Type B pancreatic cell (in vitro differentiated cells): ENCODE measurements around the gene AP3D1. TPM values are rescaled to one million over a fixed set of nuclear protein-coding genes. Genes with fewer than 3 reads are reported as not detected.

Experiments
- DNase-seq: peaks from one replicate; pipeline ENCODE4 v3.0.0; 2021; ENCODE audit warnings: mixed read lengths; ENCODE audit not compliant: unreplicated experiment; ENCODE audit errors: extremely low spot score
- H3K27ac Mint-ChIP-seq: 2 replicates; pipeline ENCODE4 v1.8.0; 2021; ENCODE audit warnings: mild to moderate bottlenecking, mixed read lengths
- H3K27me3 Mint-ChIP-seq: 2 replicates; pipeline ENCODE4 v1.8.0; 2021; ENCODE audit warnings: mixed read lengths
- H3K36me3 Mint-ChIP-seq: 2 replicates; pipeline ENCODE4 v1.8.0; 2021; ENCODE audit warnings: mixed read lengths
- H3K4me1 Mint-ChIP-seq: one replicate; pipeline ENCODE4 v1.8.0; 2021; ENCODE audit warnings: mixed read lengths; ENCODE audit not compliant: unreplicated experiment
- H3K4me3 Mint-ChIP-seq: 2 replicates; pipeline ENCODE4 v1.8.0; 2021; ENCODE audit warnings: mild to moderate bottlenecking, mixed read lengths
- H3K9me3 Mint-ChIP-seq: 2 replicates; pipeline ENCODE4 v1.8.0; 2021; ENCODE audit warnings: mixed read lengths
- total RNA-seq: library from RNA; stranded (reverse); gene quantifications from 2 replicates; pipeline ENCODE4 v1.2.1, GENCODE V29; 2021; ENCODE audit warnings: low replicate concordance
- TF ChIP-seq, protein P1 (sequence below): fragments of 200-600 bp; sonication (generic); conservative IDR thresholded peaks from 2 replicates; pipeline ENCODE4 v1.5.0; 2021; ENCODE audit warnings: antibody characterized with exemption, mild to moderate bottlenecking

Gene AP3D1
- total RNA-seq, 1 donor from 2014 or later: 127 TPM

DNA sequence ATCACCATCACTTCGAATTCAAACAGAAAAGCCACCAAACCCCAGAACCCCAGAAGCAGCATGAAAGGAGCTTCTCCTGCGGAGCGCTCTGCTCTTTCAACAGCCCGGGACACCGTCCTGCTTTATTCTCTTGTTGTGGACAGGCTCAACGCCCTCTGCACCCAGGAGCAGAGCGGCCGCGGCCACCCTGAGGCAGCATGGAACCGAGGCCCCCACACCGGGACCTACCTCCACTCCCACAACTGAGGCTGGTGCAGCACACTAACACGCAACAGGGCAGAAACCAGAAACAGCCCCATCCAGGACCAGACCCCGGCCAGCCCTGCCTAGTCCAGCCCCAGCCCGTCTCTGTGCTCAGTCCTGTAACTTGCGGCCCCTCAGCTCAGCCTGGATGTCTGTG, 7.2 kb downstream of the AP3D1 start:
- Mint-ChIP-seq H3K36me3 (no peaks in the 10 kb centered on the region), H3K4me1 (peaks cover 9% of the 10 kb centered on the region), H3K27ac (no peak overlapping the region), H3K9me3 (no peaks in the 10 kb centered on the region), H3K27me3 (no peaks in the 10 kb centered on the region), H3K4me3 (no peak overlapping the region)
- DNase-seq: no peak
- TF ChIP-seq, protein P1, sequence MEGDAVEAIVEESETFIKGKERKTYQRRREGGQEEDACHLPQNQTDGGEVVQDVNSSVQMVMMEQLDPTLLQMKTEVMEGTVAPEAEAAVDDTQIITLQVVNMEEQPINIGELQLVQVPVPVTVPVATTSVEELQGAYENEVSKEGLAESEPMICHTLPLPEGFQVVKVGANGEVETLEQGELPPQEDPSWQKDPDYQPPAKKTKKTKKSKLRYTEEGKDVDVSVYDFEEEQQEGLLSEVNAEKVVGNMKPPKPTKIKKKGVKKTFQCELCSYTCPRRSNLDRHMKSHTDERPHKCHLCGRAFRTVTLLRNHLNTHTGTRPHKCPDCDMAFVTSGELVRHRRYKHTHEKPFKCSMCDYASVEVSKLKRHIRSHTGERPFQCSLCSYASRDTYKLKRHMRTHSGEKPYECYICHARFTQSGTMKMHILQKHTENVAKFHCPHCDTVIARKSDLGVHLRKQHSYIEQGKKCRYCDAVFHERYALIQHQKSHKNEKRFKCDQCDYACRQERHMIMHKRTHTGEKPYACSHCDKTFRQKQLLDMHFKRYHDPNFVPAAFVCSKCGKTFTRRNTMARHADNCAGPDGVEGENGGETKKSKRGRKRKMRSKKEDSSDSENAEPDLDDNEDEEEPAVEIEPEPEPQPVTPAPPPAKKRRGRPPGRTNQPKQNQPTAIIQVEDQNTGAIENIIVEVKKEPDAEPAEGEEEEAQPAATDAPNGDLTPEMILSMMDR: no peak

DNA sequence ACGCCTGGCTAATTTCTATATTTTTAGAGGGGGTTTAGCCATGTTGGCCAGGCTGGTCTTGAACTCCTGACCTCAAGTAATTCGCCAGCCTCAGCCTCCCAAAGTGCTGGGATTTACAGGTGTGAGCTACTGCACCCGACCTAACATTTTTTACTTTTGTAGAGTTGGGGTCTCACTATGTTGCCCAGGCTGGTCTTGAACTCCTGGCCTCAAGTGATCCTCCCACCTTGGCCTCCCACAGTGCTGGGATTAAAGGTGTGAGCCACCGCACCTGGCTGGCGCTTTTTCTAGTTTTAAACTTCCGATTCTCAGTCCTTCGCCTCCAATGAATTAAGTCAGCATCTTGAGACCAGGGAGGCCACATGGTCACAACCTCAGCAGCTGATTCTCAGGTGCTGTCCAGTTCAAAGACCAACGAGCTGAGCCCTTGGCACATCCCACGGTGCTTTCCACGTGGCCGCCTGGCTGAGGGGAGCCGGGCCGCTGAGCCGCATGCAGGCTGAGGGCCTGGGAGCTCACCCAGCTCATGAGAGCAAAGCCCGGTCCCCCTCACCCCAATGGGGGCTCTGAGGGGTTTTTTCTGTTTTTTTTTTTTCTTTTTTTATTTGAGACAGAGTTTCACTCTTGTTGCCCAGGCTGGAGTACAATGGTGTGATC, 9.1 kb downstream of the AP3D1 start:
- no peak for DNase-seq
- TF ChIP-seq, protein P1: no peak
- H3K4me1 Mint-ChIP-seq: peaks cover 4% of the 10 kb centered on the region
- H3K27me3 Mint-ChIP-seq: no peaks in the 10 kb centered on the region
- H3K36me3 Mint-ChIP-seq: peaks cover 3% of the 10 kb centered on the region
- no peaks in the 10 kb centered on the region for H3K9me3 Mint-ChIP-seq
- no peak overlapping the region for H3K27ac Mint-ChIP-seq
- H3K4me3 Mint-ChIP-seq: no peak overlapping the region

DNA sequence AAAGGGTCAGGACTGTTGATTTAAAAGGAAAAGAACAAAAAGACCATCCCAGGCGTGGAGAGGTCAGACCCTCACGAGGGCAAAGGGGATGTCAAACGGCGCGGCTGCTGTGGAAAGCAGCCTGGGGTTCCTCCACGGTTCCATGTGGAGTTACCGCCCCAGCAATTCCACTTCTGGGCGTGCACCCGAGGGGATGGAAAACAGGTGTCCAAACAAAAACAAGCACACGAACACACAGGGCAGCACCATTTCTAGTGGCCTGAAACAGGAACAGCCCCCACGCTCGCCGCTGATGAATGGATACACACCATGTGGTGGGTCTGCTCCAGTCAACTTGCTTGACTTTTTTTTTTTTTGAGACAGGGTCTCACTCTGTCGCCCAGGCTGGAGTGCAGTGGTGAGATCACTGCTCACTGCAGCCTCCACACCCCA, 11.2 kb downstream of the AP3D1 start:
- no peak overlapping the region for H3K4me3 Mint-ChIP-seq
- H3K4me1 Mint-ChIP-seq: no peaks in the 10 kb centered on the region
- peaks cover 7% of the 10 kb centered on the region for H3K36me3 Mint-ChIP-seq
- H3K27me3 Mint-ChIP-seq: no peaks in the 10 kb centered on the region
- H3K27ac Mint-ChIP-seq: no peak overlapping the region
- no peak for DNase-seq
- H3K9me3 Mint-ChIP-seq: no peaks in the 10 kb centered on the region
- TF ChIP-seq, protein P1: no peak

DNA sequence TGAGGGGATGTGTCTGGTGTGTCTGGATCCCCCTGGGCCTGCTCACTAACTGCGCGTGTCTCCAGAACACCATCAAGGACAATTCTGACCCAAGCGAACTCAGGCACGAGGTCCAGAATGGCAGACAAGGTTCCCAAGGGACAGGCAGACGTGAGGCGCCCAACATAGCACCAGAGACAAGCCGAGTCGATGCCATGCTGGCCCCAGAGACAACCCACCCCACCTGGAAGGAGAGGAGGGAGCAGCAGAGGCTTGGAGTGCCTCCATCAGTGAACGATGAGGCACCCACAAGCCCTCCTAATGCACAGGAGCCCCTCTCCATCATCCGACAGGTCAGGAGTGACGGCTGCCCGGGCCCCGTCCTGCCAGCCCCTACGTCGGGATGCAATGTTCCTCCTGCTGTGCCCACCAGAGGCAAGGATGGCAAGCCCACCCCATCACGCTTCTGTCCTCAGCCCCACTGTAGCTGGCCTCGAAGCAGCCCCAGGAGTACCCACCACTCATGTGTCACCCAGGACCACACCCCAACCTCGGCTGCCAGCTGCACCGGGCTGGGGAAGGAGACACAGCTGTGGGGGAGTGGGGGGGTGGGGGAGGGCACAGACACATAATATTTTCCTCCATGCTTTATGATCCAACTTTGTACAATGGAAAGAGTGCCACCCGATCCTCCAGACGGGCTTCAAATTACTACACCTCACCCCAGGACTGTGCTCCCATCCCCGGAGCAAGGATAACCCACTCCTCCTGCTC, 11.8 kb downstream of the AP3D1 start:
- H3K4me3 Mint-ChIP-seq: no peak overlapping the region
- no peak overlapping the region for H3K27ac Mint-ChIP-seq
- peaks cover 7% of the 10 kb centered on the region for H3K36me3 Mint-ChIP-seq
- H3K4me1 Mint-ChIP-seq: no peaks in the 10 kb centered on the region
- no peaks in the 10 kb centered on the region for H3K9me3 Mint-ChIP-seq
- TF ChIP-seq, protein P1: no peak
- DNase-seq: no peak
- no peaks in the 10 kb centered on the region for H3K27me3 Mint-ChIP-seq

DNA sequence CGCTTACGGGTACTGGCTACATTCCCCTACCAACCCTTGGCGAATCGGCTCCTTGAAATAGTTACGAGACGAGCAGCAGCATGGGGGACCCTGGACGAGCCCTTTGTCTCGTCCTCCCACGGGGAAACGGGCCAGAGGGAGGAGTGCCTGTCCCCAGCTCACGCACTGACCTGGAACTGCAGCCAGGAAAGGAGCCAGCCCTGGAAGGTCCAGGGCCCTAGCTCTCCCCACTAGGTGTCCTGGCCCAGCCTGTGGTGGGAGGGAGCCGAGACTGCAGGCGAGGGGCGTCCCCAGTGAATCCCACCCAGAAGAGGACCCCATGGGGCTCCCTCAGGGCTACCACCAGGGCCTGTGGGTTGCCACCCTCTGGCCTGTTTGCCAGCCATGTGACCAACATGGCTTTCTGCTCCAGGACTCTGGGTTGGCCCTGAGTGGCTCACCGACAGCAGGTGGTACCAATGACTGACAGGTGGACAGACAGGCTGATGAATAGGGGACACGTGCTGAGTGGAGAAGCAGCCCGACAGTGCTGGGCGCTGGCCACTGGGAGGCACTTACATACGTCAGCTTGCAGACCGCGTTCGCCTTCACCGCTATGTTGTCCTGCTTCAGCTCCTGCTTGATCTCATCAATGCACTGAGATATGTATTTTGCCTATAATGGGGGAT, 13.2 kb downstream of the AP3D1 start:
- H3K27me3 Mint-ChIP-seq: no peaks in the 10 kb centered on the region
- H3K9me3 Mint-ChIP-seq: no peaks in the 10 kb centered on the region
- peaks cover 8% of the 10 kb centered on the region for H3K36me3 Mint-ChIP-seq
- no peaks in the 10 kb centered on the region for H3K4me1 Mint-ChIP-seq
- DNase-seq: no peak
- H3K4me3 Mint-ChIP-seq: no peak overlapping the region
- TF ChIP-seq, protein P1: no peak
- H3K27ac Mint-ChIP-seq: no peak overlapping the region
